GM19372 (cell line): ENCODE measurements around the gene USP28.
"Not testable (repeated sequence)": the region's sequence is repeated elsewhere in the genome, so short reads cannot be mapped to it uniquely, and the experiment has no call there.

Experiments
- ATAC-seq: cut with Tn5 transposase; IDR thresholded peaks from one replicate; pipeline ENCODE4 v1.9.1; 2021; ENCODE audit warnings: mild to moderate bottlenecking, low read depth, moderate library complexity; ENCODE audit not compliant: unreplicated experiment

The USP28 gene

GRCh38 chr11:113841691-113842090 is 33.7 kb downstream of the USP28 start:
- no peak for ATAC-seq

- no peak for ATAC-seq
Observed at GRCh38 chr11:113840932-113841664, 34.3 kb downstream of the USP28 start.

DNA sequence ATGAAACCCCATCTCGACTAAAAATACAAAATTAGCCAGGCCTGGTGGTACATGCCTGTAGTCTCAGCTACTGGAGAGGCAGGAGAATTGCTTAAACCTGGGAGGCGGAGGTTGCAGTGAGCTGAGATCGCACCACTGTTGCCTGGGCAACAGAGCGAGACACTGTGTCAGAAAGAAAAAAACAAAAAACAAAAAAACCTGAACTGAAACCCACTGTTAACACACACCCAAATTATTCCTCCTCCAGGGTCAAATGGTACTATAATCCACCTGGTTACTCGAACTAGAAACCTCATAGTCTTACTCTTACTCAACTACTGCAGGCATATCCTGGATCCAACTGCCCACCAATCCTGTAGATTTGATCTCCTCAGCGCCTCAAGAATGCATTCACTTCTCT is 35.5 kb downstream of the USP28 start:
- ATAC-seq, result peak; percentile 89

- no peak for ATAC-seq
Observed at GRCh38 chr11:113838005-113838404, 37.4 kb downstream of the USP28 start.

DNA sequence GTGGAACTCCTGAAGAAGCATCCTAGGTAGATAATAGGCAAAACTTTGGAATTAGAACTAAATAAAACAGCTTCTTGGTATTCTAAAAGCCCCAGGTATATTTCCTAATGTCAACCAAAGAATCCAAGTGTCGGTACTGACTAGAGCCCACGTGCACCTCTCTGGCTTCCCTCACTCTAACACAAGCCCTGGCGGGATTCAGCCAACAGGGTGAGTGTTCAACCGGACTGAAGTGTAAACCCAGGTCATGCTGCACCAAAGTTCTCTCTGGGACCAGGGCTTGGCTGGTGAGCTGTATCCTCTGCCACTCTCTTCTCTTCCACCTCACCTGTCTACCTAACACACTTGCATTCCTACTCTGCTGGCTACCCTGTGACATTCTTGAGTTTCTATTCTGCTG is 40.1 kb downstream of the USP28 start:
- no peak for ATAC-seq

GRCh38 chr11:113833151-113833550 is 42.2 kb downstream of the USP28 start:
- no peak for ATAC-seq

GRCh38 chr11:113831314-113831713 is 44.1 kb downstream of the USP28 start:
- peak; percentile 88 for ATAC-seq

GRCh38 chr11:113829751-113830150 is 45.6 kb downstream of the USP28 start:
- ATAC-seq, result no peak

DNA sequence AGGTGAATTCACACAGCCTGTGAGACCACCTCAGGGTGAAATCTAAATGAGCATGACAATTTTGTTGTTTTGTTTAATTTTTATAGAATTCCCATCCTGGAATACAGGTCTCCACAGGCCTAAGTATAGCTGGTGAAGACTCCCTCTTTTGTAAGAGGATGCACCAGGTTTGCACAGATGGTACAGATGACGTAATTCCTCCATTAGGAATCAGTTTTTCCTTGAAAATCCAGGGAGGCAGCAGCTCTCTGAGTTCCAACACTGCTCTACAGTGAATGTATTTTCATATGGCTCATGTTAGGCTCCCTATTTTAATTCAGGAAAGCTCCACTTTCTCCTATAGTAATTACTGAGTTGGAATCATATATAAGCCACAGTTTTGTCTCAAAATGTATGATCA is 47.2 kb downstream of the USP28 start:
- ATAC-seq, result no peak

DNA sequence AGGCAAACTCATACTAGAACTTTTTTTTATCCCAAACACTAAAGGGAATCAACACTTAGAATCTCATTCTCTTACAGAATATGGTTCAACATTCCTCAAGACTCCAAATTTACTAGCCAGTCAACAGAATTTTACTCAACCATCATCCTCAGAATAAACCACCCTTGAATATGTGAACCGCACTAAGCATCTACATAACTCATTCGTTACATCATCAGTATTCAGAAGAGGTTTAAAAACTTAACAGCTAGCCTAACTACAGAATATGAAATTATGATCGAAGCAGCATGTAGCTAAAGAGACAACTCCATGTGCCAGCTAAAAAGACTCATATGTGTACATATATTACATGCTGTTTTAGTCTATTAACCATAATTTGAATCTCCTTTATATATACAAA is 47.9 kb downstream of the USP28 start:
- ATAC-seq, result no peak

DNA sequence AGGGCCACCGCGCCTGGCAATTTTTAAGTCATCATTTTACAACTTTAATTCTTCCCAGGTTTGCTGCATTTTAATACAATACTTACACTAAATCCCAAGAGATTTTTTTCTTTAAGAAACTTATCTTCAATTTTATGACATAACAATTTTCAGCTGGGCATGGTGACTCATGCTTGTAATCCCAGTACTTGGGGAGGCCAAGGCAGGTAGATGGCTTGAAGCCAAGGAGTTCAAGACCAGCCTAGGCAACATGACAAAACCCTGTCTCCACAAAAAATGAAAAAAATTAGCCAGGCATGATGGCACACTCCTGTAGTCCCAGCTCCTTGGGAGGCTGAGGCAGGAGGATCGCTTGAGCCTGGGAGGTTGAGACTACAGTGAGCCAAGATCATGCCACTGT is 56.9 kb downstream of the USP28 start:
- ATAC-seq, result no peak

DNA sequence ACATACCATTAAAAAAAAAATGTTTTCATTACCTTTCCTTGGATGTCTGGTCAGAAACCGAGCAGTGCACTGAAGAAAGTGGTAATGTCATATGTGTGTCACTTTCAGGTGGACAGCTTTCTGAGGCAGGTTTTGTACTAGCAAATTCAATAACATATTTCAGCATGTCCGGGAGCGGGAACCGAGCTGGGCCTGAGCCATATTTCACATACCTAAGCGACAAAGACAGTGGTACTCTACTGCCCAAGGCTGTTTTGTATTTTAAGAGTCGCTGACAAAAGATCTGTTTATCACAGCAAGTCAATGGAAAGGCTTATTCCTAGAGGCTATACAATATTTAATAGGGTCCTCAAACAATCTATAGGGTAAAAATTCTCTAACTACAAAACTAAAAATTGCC is 57.7 kb downstream of the USP28 start:
- no peak for ATAC-seq

DNA sequence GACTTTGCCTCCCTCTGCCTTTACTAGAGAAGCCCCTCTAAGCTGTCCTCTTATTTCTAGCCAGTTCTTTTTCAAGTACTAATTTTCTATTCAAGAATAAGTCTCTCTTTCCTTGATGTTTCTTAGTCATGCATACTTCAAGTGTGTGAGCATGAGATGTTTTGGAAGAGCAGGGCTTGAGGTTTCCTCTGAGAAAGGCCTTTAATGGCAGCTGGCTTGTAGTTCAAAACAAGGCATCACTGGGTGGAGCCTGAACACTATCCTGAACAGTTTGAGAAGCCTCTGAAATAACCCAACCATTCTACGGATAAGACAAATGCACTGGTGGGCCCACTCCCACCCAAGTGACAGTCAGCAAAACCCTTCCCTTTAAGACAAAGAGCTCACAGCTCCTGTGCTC is 58.2 kb downstream of the USP28 start:
- ATAC-seq, result no peak

DNA sequence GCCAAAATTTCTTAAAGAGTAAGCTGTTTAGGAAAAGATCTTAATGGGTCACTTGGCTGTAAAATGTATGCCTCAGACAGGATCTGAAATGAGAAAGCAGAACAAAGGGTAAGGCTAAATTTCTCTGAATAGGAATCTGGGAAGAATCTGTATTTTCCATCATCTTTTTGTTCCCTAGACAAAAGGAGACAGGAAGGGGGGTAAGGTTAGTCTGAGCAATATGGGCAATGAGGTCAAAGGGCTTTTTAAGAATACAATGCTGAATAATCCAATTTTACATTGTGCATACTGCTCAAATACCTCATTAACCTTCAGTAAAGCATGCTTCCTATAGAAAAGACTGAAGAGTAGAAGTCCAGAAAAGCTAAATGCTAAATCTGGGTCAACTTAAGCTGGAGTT is 61.2 kb downstream of the USP28 start:
- no peak for ATAC-seq

DNA sequence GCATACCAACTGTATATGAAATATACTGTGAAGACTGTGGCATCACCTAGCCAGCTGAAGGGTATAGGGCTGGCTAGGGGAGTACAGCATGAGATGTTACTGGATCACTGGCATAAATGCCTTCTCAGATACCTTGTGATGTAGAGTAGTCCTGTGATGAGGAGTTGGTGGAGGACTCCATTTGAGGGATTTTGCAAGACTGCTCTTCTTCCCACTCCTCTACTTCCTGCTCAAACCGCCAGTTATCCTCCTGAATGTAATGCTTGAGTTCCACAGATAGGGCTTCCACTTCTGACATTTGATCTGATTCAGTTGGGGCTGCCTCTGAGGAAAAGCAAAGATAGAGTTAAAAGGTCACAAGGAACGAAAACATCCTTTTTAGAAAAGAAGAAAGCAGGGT is 66.4 kb downstream of the USP28 start:
- ATAC-seq, result no peak

DNA sequence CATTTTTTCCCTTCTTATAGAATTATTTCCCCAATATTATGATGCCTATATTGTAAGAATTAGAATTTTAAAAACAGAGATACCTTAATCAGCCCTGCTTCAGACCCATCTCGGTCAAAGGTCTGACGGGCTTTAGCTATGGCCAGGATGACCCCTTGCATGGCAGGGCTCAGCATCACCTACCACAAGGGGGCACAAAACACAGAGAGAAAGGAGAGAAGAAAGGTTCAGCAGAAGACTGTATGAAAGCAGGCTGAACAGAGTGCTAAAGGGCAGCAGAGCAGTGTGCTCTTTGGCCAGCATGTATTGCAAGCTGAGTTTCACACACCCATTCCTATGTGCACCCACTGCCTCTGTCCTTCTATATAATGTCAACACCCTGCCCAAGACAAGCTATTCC is 69.0 kb downstream of the USP28 start:
- no peak for ATAC-seq

DNA sequence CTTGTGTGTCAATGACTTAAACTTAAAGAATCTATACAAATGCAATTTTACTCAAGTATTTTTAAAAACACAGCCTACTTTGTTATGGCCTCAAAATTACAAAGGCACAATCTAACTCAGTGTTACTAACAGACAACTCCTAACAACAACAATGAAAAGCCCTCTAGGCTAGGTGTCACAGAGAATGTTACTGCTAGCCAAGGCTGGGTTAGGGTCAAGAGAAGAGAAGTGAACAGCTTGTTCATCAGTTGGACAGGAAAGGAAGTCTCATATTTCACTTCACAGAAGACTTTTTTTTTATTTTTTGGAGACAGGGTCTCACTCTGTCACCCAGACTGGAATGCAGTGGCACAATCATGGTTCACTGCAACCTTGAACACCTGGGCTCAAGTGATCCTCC is 69.7 kb downstream of the USP28 start:
- ATAC-seq, result no peak

DNA sequence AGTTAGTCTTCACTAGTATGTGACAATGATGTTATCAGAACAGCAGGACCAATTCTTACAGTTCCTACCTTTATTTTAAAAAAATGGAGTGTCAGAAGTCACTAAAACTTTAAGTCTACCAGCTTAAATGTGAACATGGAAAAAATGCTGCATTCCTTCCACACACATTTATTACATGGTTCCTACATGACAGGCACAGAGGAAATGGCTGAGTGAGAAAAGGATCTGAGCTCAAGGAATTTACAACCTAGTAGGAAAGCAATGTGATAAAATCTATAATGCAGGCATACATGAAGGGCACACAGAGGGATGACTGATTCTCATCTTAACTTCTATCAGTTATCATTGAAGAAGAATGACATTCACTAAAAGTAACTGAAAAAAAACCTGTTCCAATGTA is 72.8 kb downstream of the USP28 start:
- no peak for ATAC-seq

- ATAC-seq, result peak; percentile 84
Observed at GRCh38 chr11:113796663-113797259, 78.6 kb downstream of the USP28 start.

GRCh38 chr11:113789675-113790320 is 85.6 kb downstream of the USP28 start:
- no peak for ATAC-seq

DNA sequence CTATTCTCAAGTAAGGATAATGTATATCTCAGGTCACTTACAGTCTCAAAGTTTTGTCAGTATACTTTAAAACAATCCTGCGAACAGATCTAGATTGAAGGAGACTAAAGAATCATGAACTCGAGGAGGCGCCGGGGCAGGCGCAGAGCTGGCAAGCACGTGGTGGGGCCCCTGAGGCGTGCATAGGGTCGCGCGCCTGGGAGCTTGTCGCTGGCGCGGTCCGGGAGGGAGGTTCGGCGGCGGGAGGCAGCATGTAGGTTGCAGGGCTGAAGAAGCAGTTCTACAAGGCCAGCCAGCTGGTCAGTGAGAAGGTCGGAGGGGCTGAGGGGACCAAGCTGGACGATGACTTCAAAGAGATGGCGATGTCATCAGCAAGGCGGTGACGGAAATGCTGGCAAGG is 86.4 kb downstream of the USP28 start:
- not testable (repeated sequence) for ATAC-seq

GRCh38 chr11:113782134-113782533 is 93.2 kb downstream of the USP28 start:
- ATAC-seq, result no peak
